Ovary (tissue), 9 donors: Measurements from ENCODE around the gene UBE2I. TPM values are rescaled to one million over a fixed set of nuclear protein-coding genes. Genes with fewer than 3 reads are reported as not detected.
A peak's percentile ranks its signal among the peaks of the same experiment; 100 is the strongest.

Source experiments
- DNase-seq, 5 donors: peaks; one replicate each; pipeline ENCODE4 v3.0.0-alpha.2; 2019 to 2020
- H3K27ac ChIP-seq, 2 donors: fragments of 200-600 bp; one replicate each; pipeline versions ENCODE4 v1.5.1 to v1.8.0; 2019 to 2022
- H3K27me3 ChIP-seq: fragments of 200-600 bp; one replicate; pipeline ENCODE4 v1.8.0; 2022
- H3K36me3 ChIP-seq: fragments of 200-600 bp; sonication (generic); one replicate; pipeline ENCODE4 v1.5.1; 2019
- H3K4me1 ChIP-seq: one replicate; pipeline ENCODE4 v1.8.1; 2013; ENCODE audit warnings: mild to moderate bottlenecking, moderate library complexity; ENCODE audit not compliant: insufficient read depth
- H3K4me3 ChIP-seq: fragments of 200-600 bp; sonication (generic); one replicate; pipeline ENCODE4 v1.5.1; 2017
- H3K9me3 ChIP-seq, 2 donors: fragments of 200-600 bp in 1 of 2; sonication (generic) in 1 of 2; one replicate each; pipeline versions ENCODE4 v1.5.1 to v1.8.1; 2013 to 2019; ENCODE audit warnings: mild to moderate bottlenecking in 1 of 2, moderate library complexity in 1 of 2
- EP300 ChIP-seq: sonication (generic); formaldehyde crosslinking; IDR thresholded peaks from one replicate; pipeline ENCODE4 v1.6.1; 2017; ENCODE audit warnings: antibody characterized with exemption
- POLR2A ChIP-seq: fragments of 450-650 bp; IDR thresholded peaks from one replicate; pipeline ENCODE4 v1.6.1; 2017; ENCODE audit warnings: antibody characterized with exemption, mild to moderate bottlenecking, moderate library complexity
- WGBS, 3 donors: extraction: QIAGEN DNeasy Blood & Tissue Kit in 1 of 3; methylation state at CpG; one replicate each; pipeline versions ENCODE4 v1.1.5 to v1.1.7; 2013 to 2017; 5-methylcytosine and 5-hydroxymethylcytosine counted together
- intact Hi-C, 4 donors: fragments of 100-400 bp; cut with DNase I; formaldehyde crosslinking; loops; one replicate each; pipeline versions ENCODE4 v1.11.0 to v1.15.1; 2022 to 2023
- polyA plus RNA-seq, 2 donors: library from polyadenylated mRNA; stranded (reverse); fragments of 200-250 nt in 1 of 2; fragments of 350-450 nt in 1 of 2; fragmentation: Illumina TruSeq in 1 of 2; extraction: RNeasy Lipid Tissue Mini Kit (QIAGEN cat#74804) in 1 of 2; gene quantifications; one replicate each; pipeline ENCODE4 v1.2.3, GENCODE V29; 2013 to 2014
- total RNA-seq, 7 donors: library from RNA; depleted of rRNA in 2 of 7; stranded (reverse); fragments of >200 nt in 2 of 7; fragmentation: NEBNext Ultra II Directional in 3 of 7; extraction: Animal tissue kit (Norgen Biotek cat#: 25700) in 3 of 7; gene quantifications; one replicate each; pipeline versions ENCODE4 v1.1.0 to v1.2.4, GENCODE V29; 2016 to 2023
- TF ChIP-seq, protein P1 (sequence below), 3 donors: fragments of 450-650 bp in 2 of 3; fragments of 200-600 bp in 1 of 3; IDR thresholded peaks; one replicate each; pipeline versions ENCODE4 v1.5.1 to v1.8.0; 2016 to 2022; ENCODE audit warnings: antibody characterized with exemption in 3 of 3, mild to moderate bottlenecking in 1 of 3
- donor health status: DM: no; HTN: no; CAD: no; lungs with moderate emphysema.
- donor health status: DM: no; HTN: no; CAD: no.
- donor health status: Bipolar disorder and iron deficiency.
- donor health status: DM: yes; HTN: yes; CAD: no.
- donor health status: DM: no; HTN: no; CAD: no.
- donor health status: DM: yes; HTN: yes; CAD: no.

The UBE2I gene
- total and polyA plus RNA-seq, 9 donors: 63.9 to 258 (median 145) TPM

DNA sequence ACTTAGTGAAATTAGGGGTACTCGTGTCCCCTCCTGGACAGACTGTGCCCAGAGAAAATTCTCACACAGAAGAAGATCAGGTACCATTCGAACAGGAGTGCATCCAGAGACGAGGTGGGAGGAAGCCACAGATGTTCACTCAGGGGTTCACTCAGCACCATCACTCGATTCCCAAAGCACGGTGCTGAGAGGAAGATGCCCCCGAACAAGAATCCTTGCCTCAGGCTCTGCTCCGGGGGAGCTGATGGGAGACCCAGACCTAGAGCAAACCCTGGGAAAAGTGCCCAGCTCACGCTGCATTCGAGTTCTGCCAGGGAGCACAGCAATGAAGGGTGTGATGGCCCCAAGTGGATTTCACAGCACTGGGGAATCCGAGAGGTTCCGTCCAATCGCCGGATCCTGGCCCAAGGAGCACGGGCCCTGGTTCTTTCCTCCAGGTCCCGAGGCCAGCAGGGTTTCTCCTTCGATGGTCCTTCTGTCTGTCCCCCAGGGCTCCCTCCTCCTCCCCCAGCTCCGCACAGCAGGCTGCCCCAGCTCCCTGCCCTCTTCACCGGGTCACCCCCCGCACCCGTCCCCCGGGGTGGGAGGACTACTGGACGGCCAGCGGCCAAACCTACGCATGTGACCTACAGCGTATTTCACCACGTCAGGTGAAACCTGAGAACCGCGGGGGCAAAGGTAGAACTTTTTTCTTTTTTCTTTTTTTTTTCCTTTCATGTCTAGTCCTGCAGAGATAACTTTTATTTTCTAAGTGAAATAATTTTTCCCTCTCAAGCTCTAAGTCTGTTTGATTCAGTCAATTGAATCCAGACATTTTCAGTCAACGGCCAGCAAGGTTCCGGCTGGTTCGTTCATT lies 10.2 kb upstream of the UBE2I start:
- H3K9me3 ChIP-seq: no peaks in the 10 kb centered on the region
- no peaks in the 10 kb centered on the region for H3K36me3 ChIP-seq
- WGBS, 3 donors: 46 to 58% (median 49%) methylated on average over 31 of the region's 31 CpGs
- H3K27ac ChIP-seq: no peak overlapping the region
- H3K4me3 ChIP-seq: no peak overlapping the region
- TF ChIP-seq POLR2A (no peak), EP300 (no peak)
- TF ChIP-seq, protein P1, sequence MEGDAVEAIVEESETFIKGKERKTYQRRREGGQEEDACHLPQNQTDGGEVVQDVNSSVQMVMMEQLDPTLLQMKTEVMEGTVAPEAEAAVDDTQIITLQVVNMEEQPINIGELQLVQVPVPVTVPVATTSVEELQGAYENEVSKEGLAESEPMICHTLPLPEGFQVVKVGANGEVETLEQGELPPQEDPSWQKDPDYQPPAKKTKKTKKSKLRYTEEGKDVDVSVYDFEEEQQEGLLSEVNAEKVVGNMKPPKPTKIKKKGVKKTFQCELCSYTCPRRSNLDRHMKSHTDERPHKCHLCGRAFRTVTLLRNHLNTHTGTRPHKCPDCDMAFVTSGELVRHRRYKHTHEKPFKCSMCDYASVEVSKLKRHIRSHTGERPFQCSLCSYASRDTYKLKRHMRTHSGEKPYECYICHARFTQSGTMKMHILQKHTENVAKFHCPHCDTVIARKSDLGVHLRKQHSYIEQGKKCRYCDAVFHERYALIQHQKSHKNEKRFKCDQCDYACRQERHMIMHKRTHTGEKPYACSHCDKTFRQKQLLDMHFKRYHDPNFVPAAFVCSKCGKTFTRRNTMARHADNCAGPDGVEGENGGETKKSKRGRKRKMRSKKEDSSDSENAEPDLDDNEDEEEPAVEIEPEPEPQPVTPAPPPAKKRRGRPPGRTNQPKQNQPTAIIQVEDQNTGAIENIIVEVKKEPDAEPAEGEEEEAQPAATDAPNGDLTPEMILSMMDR (IDR thresholded peaks at IDR 0.05): no peak
- peaks cover 1% of the 10 kb centered on the region for H3K4me1 ChIP-seq
- intact Hi-C loops: no loop called here
- no peak for DNase-seq
- peaks cover 8% of the 10 kb centered on the region for H3K27me3 ChIP-seq

DNA sequence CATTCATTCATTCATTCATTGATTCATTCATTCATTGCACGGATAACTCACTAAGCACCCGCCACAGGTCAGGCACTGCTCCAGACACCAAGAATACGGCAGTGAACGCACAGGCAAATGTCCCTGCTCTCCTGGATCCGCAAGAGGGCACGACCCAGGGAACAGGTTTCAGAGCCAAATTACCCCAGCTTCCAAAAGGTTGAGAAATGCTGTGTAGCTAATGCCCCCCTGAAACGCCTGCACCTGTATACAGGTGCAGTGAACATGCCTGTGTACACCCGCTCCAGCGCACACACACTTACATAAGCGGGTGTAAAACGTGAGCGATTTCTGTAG lies 9.6 kb upstream of the UBE2I start:
- H3K4me3 ChIP-seq: no peak overlapping the region
- H3K4me1 ChIP-seq: peaks cover 1% of the 10 kb centered on the region
- no peak overlapping the region for H3K27ac ChIP-seq
- DNase-seq: no peak
- no peaks in the 10 kb centered on the region for H3K36me3 ChIP-seq
- no peak for TF ChIP-seq POLR2A
- TF ChIP-seq, protein P1 (IDR thresholded peaks at IDR 0.05): no peak
- no peak for TF ChIP-seq EP300
- 67 to 78% (median 74%) methylated on average over 12 of the region's 12 CpGs for WGBS, 3 donors
- H3K27me3 ChIP-seq: peaks cover 8% of the 10 kb centered on the region
- H3K9me3 ChIP-seq: no peaks in the 10 kb centered on the region
- intact Hi-C loops: no loop called here

DNA sequence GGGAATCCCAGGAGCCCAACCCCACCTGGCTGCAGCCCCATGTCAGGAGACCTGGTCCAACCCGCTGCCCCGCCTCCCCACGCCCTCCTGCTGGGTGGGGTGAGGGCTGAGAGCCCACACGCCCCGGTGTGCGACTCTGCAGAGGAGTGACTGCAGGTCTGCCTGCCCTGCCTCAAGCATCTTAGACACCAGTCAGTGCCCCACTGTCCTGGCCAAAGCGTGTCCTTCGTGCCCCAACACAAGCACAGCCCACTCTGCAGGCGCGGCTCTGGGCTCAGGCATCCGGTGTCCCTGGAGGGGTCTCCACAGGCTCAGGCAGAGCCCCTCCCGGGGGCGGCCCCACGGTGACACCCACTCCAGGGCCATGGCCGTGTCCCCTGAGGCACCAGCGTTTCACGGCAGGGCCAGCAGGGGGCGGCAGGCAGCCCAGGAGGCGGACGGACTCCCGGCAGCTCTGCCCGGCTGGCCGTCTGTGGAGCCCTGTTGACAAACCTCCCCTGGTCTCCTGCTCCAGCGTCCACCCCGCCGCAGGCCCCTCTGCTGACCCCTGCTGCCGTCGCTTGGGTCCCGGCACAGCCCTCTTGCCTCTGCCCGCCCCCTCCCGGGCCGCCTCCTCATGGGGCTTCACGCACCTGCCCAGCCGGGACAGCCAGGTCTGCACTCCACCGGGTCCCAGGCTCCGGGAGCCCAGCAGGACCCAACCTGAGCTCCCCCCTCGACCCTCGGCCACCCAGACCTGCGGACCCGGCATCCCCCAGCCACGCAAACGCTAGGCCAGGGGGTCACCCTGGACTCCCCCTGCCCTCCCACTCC lies 8.6 kb upstream of the UBE2I start:
- intact Hi-C loops: no loop called here
- 4 to 7% (median 4%) methylated on average over 19 to 42 of the region's 42 CpGs for WGBS, 3 donors
- no peak overlapping the region for H3K27ac ChIP-seq
- H3K36me3 ChIP-seq: no peaks in the 10 kb centered on the region
- no peak overlapping the region for H3K4me3 ChIP-seq
- peak in 4 of 5 donors; percentile 29 to 68 (median 50) for DNase-seq
- no peaks in the 10 kb centered on the region for H3K9me3 ChIP-seq
- H3K27me3 ChIP-seq: peaks cover 8% of the 10 kb centered on the region
- TF ChIP-seq EP300: no peak
- TF ChIP-seq, protein P1 (IDR thresholded peaks at IDR 0.05): peak in 2 of 3 donors; percentile 39 to 50
- H3K4me1 ChIP-seq: peaks cover 1% of the 10 kb centered on the region

DNA sequence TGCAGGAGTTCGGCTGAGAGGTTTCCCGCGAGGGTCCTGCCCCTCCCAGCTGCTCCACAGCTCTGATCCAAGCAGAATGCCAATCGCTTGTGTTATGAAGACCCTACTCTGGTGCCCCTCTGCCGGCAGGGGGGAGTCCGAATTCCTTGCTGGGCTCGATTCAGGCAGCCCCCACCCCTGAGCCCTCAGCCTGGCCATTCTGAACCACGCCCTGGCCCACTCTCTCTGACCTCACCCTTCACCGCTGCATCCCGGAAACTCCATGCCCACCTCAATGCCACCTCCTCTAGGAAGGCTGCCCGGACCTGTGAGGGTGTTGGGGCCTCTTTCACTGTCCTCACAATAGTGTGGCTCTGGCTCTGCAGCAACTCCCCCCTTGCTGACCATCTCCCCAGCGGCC lies 7.9 kb upstream of the UBE2I start:
- H3K4me3 ChIP-seq: no peak overlapping the region

More for the DNA sequence above, 7.9 kb upstream of the UBE2I start:
- H3K9me3 ChIP-seq: no peaks in the 10 kb centered on the region
- H3K27ac ChIP-seq: no peak overlapping the region
- WGBS, 3 donors: 59 to 78% (median 66%) methylated on average over 7 to 12 of the region's 12 CpGs
- H3K36me3 ChIP-seq: no peaks in the 10 kb centered on the region
- DNase-seq: no peak
- peaks cover 1% of the 10 kb centered on the region for H3K4me1 ChIP-seq
- TF ChIP-seq EP300 (no peak), POLR2A (no peak)
- TF ChIP-seq, protein P1 (IDR thresholded peaks at IDR 0.05): no peak
- intact Hi-C loops: no loop called here
- H3K27me3 ChIP-seq: peaks cover 8% of the 10 kb centered on the region
